T47D (cell line): ENCODE measurements around the gene PRMT5.
"Not testable (repeated sequence)": the region's sequence is repeated elsewhere in the genome, so short reads cannot be mapped to it uniquely, and the experiment has no call there.

ENCODE experiments used
- DNase-seq, 2 experiments: peaks; one replicate each; pipeline versions ENCODE4 v3.0.0 to v3.0.0-alpha.2; 2011 to 2012; ENCODE audit warnings: low read depth in 1 of 2, low spot score in 1 of 2
- JUND ChIP-seq: IDR thresholded peaks from 2 replicates; pipeline ENCODE4 v1.6.1; 2012; ENCODE audit warnings: low read depth
- in situ Hi-C: cut with HindIII; loops from 2 replicates; pipeline ENCODE4 v1.10.0; 2016; ENCODE audit warnings: low sequenced_read_pairs, low pct_unique_long_range_greater_than_20kb

The PRMT5 gene

DNA sequence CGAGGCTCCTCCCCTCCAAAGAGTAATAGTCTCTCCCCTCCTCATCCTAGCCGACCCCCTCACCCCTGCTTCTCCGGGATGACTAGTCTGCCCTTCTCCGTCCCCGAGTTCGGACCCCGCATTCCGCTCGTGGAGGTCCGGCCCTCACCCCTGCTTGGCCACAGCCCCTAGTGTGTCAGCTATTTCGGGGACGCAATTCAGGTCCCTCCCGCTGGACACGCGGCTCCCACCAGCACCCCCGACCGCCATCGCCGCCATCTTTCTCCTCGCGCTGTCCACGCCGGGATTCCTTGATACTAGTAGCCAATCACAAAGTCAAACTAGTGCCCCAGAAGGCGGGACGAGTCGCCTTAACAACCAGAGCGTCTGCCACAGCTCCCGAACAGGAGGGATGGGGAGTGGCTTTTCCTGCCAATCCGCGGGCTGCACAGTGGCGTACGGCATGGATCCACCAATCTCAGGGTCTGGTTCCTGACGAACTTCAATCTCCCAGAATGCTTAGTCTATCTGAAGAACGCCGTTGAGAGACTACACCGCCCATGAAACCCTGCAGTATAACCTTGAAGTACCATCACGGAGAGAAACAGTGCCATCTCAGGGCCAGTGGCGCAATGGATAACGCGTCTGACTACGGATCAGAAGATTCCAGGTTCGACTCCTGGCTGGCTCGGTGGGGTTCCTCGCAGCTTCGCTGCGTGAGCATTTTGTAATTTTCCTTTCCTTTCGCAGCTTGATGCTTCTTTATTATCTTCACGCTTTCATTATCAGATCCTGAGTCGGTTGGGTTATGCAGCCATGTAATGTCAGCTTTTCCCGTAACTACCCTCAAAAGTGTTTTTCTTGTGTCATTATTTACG lies at the start of gene PRMT5:
TSS of gene PRMT5 (minus strand) at position 273 of the 857 bp plus-strand sequence. CDS start at position 258, 15 bp downstream.
- TF ChIP-seq JUND, result no peak
- in situ Hi-C loops, result no loop called here
- peak; percentile 83 to 98 for DNase-seq

DNA sequence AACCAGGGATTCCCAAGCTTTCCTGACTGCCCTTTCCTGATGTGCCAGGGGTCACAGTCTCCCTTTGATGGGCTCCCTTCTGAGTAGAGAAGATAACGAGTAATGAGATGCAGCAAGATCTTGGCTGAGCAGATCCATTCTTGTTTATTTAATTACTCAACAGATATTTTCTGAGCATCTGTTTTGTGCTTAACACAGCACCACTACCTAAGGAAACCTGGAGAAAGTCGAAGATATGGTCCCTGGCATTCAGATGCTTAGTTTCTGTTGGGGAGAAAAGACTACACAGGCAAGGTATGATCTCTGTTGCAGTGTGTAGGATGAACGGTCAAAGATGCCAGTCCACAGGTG lies 49.3 kb upstream of the PRMT5 start:
- no peak for DNase-seq
- TF ChIP-seq JUND, result no peak
- in situ Hi-C loops, result no loop called here

DNA sequence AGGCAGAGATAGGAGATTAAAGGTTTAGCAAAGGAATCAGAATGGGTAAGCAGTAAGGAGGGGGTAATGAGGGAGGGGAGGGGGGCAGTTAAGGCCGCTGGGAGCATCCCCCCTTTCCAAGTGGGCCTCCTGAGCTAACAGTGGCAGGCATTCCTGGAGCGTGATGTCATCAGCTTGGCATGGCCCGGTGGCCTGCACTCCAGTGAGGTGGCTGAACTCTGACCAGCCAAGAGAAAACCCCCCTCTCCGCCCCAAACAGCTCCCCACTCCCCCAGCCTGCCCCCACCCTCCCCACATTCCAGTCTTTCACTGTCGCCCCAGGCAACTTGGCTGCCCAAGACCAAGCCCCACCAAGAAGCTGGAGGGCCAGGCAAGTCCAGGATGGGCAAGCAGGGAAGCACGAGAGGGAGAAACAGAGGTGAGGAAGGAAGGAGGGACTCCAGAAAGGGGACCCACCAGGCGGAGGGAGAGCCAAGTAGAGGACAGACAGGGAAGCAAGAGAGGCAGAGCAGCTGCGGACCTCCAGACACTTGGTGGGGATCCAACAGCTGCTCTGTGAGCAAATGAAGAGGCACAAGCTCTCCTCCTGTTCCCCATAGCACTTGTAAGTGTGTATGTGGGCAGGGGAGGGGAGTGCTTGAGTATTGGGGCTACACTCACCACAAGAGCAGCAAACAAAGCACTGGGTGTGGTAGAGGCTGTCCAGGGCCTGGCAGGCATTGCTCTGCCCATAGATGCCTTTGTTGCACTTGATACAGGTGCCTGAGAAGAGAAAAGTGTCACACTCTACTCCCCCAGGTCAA lies 48.7 kb upstream of the PRMT5 start:
- DNase-seq, result peak in 1 of 2 experiments; percentile 60
- peak; percentile 79; the same call in 1 of the 2 replicates for TF ChIP-seq JUND
- in situ Hi-C loops, result no loop called here

DNA sequence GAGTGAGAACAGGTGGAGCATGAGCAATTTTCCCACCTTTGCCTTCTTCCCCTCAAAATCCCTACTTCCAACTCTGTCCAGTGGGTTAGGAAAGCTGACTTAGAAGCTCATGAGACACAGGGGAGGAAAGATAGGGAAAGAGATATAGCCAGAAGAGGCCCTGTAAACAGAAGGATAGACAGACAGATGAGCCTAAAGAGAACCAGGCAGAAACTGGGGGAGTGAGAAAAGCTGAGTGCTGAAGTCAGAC lies 48.2 kb upstream of the PRMT5 start:
- in situ Hi-C loops, result no loop called here
- no peak for DNase-seq
- no peak for TF ChIP-seq JUND

DNA sequence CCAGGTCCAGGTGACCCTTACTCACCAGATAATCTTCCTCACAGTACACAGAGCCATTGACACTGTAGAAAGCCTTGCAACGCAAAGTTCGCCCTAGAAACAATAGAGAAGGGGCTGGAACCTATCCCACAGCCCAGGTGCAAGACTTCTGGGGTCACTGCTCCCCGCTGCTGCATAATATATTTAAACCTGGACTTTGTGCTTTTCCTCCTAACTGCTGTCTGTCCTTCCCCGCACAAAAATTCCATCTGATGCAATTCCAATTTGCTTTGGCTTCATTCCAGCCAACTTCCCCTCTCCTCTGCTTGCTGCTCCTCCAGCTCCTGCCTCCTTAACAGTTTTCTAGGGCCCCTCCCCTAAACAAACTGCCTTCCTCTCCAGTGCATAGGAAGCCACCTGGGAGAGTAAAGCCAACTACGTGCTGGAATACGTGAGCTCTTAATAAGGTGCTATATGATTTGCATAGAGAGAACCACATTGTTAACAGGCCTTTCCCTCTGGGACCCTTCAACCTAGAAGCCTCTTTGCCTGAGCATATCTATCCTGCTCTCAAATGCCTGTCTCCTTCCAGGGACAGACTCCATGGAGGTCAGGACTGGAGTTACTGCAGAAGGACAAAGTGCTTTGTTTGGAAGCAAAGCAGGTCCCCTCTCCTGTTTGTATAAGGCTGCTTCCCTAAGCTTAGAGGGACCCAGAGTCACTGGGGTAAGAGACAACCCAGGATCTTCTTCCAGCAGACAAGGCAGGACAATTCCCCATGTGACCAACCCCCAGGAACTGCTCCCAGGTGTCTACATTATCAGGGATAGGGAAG lies 47.7 kb upstream of the PRMT5 start:
- TF ChIP-seq JUND, result no peak
- in situ Hi-C loops, result no loop called here
- peak in 1 of 2 experiments; percentile 74 for DNase-seq

DNA sequence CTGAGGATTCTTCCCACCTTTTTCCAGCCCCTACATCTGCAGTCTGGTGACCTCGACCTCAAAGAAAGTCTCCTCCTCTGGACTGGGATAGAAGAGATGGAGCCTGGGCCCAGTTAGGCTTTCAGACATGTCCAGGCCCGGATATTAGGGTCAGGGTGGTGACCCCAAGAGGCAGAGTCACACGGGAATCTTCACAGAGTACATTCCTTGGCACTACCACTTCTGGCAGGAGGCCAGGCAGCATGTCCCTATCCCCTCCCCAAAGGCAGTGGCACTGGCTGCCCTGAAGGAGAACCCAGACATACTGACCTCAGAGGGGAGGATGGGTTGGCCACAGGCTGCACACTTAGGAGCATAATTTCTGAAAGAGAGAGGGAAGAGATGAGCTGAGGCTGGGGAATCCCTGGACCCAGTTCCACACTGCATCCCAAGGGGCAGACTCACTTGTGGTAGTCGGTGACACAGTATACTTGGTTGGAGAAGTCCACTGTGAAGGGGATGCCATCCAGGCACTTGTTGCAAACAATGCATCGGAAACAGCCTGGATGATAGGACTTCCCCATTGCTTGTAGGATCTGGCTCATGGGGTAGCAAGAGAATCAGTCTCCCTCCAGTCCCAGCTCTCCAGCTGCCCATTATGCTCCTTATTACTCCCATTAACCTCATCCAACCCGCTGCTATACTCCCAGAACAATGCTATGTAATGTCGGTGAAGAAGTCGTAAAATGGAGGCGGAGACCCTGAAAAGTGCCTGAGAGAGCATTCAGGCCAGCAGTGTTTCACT lies 45.5 kb upstream of the PRMT5 start:
- peak in 1 of 2 experiments; percentile 48 for DNase-seq
- in situ Hi-C loops, result no loop called here
- no peak for TF ChIP-seq JUND

DNA sequence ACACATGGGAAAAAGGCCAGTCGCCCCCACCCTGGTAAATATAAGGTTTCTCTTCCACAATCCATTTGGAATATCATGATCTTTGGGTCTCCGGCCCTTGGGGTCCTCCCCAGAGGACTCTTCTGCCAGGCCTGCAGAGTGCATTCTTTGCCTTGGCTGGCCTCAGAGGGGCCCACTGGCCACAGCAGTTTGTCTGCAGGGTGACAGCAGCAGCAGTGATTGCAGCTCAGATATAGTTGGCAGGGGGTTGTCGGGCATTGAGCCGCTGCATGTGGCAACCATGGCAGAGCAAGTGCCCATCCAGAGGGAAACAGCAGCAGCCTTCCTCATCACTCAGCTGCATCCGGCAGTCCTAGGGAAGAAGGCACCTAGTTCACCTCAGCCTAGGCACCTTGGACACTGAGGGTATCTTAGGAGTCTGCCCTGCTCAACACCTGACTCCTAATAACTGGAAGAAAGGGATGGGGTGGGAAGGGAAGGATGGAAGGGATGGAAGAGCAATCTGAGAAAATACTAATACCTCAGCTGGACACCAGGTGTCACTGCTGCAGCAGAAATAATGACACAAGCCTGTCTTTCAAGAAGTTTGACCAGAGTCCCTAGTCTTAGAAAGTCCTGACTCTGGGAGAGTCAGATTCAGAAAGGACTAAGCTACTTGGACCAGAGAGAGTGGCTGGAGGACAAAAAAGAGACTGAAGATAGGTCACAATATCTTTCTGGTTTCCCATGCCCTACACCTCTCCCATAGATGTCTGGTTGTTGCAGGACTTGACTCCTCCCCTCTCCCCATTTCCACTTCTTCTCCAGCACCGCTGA lies 44.2 kb upstream of the PRMT5 start:
- DNase-seq, result peak in 1 of 2 experiments; percentile 82
- TF ChIP-seq JUND, result no peak
- in situ Hi-C loops, result no loop called here

DNA sequence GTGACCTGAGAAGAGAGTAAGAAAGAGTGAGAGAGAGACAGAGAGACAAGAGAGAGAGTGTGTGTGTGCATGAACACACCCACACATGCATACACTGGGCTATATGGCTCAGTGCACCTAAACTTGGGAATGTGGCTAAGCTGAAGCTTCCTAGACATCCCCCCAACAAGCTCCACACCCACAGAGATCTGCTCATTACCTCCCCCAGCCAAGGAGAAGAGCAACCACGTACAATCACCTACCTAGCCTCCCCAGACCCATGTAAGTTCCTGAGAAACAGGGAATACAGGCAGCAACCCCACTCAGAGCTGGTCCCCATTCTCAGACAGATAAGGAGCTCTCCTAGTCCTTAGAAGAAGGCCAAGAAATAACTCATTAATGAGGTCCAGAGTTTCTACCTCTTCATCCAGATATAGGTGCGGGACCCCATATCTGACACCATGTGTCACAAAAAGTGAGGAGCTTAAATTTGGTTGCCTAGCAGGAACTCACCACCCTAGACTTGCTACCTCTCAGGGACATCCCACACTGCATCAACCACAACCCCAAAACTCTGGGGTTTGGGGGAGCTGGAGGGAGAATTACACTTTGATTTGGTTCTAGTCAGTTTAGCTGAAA lies 43.2 kb upstream of the PRMT5 start:
- TF ChIP-seq JUND, result no peak
- in situ Hi-C loops, result no loop called here
- no peak for DNase-seq

DNA sequence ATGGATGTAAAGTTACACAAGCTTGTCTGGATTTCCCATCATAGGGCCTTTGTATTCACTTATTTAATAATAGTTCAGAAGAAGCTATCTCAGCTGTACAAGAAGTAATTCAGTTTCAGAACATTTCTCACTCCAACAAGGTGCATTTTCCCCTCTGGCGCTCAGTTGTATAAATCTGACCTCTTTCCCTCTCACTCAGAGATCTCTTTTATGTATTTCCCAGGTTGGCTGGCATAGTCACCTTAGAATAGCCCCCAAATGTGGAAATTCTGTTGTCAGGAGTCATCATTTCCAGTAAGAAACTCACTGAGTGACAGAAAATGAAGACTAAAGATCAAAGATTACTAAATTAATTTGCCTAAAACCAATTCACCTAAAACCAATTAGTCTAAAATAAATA lies 42.0 kb upstream of the PRMT5 start:
- no peak for DNase-seq
- TF ChIP-seq JUND, result no peak
- in situ Hi-C loops, result no loop called here

DNA sequence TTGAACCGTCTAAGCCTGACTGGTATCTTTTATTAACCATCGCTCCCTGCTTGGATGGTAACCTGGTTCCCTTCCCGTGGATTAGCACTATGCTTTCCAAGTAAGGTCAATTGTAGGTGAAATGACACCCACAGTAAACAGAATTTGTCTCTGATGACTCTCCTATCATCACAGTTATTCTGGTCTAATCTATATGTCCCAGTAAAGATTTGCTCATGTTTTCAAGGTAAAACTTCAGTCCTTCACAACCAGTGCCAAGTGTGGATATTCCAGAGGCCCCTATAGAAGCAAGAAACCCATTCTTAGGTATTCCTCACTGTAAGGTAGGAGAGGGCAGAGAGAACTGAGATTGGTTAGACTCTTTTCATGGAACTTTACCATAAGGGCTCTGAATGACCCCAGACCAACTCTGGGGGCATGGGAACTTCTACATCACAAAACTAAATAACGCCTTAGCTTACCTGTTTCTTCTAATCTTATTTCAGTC lies 37.6 kb upstream of the PRMT5 start:
- TF ChIP-seq JUND, result no peak
- no peak for DNase-seq
- in situ Hi-C loops, result no loop called here

DNA sequence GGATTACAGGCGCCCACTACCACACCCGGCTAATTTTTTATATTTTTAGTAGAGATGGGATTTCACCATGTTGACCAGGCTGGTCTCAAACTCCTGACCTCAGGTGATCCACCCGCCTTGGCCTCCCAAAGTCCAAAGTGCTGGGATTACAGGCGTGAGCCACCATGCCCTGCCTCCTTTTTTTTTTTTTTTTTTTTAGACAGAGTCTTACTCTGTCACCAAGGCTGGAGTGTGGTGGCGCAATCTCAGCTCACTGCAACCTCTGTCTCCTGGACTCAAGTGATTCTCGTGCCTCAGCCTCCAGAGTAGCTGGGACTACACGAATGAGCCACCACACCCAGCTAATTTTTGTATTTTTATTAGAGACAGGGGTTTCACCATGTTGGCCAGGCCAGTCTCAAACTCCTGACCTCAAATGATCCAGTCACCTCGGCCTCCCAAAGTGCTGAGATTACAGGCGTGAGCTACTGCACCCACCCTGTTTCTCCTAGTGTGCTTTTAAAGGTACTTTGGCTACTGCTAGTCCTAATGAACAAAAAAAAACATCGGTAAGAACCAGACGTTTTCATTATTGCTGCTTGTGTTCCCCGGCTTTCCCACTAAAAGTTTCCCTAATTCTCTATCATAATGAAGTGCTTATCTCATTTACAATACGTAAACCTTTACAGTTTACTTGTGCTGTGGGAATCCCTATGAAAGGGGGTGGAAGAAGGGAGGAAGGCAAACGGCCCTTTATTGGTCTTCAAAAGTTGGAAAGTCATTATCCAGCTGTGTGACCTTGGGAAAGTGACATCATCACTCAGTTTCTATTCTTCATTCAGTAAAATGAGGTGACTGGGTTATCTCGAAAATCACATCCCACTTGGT lies 37.0 kb upstream of the PRMT5 start:
- DNase-seq, in situ Hi-C loops: not testable (repeated sequence)
